Fibroblast of lung (primary cell): ENCODE data around the gene FCER1G. TPM values are rescaled to one million over a fixed set of nuclear protein-coding genes. Genes with fewer than 3 reads are reported as not detected.
"Not testable (repeated sequence)": the region's sequence is repeated elsewhere in the genome, so short reads cannot be mapped to it uniquely, and the experiment has no call there.

Experiments
- DNase-seq, 2 donors: peaks; one replicate each; pipeline versions ENCODE4 v3.0.0 to v3.0.0-alpha.2; 2010; ENCODE audit warnings: low read depth in 2 of 2
- H2AFZ ChIP-seq: 2 replicates; pipeline ENCODE4 v1.5.1; 2012; ENCODE audit warnings: low read length, control low read depth, inconsistent platforms
- H3K27ac ChIP-seq: 2 replicates; pipeline ENCODE4 v1.5.1; 2011; ENCODE audit warnings: low read length, control low read depth; ENCODE audit not compliant: insufficient read depth
- H3K27me3 ChIP-seq: 2 replicates; pipeline ENCODE4 v1.5.1; 2011; ENCODE audit warnings: mild to moderate bottlenecking, low read length; ENCODE audit not compliant: control insufficient read depth, insufficient read depth
- H3K36me3 ChIP-seq: 2 replicates; pipeline ENCODE4 v1.5.1; 2011; ENCODE audit warnings: low read length; ENCODE audit not compliant: control insufficient read depth, insufficient read depth
- H3K4me1 ChIP-seq: 2 replicates; pipeline ENCODE4 v1.5.1; 2011; ENCODE audit warnings: low read length; ENCODE audit not compliant: control insufficient read depth, insufficient read depth; ENCODE audit errors: extremely low read depth
- H3K4me2 ChIP-seq: 2 replicates; pipeline ENCODE4 v1.5.1; 2011; ENCODE audit warnings: low read length, control low read depth; ENCODE audit not compliant: insufficient read depth; ENCODE audit errors: extremely low read depth
- H3K4me3 ChIP-seq, 4 experiments: fragments of 200-600 bp in 1 of 4; sonication (generic) in 1 of 4; replicated peaks in 1 of 4; 2 replicates each; pipeline ENCODE4 v1.5.1; 2011 to 2016; ENCODE audit warnings: low read length in 4 of 4, low read depth in 3 of 4, mild to moderate bottlenecking in 3 of 4, control low read depth in 2 of 4, inconsistent platforms in 1 of 4, mixed read lengths in 1 of 4; ENCODE audit not compliant: insufficient read depth in 1 of 4; ENCODE audit errors: control extremely low read depth in 1 of 4
- H3K79me2 ChIP-seq: 2 replicates; pipeline ENCODE4 v1.5.1; 2012; ENCODE audit warnings: mild to moderate bottlenecking, low read length, inconsistent platforms; ENCODE audit not compliant: control insufficient read depth, insufficient read depth
- H3K9ac ChIP-seq: 2 replicates; pipeline ENCODE4 v1.5.1; 2011; ENCODE audit warnings: mild to moderate bottlenecking, low read length, control low read depth; ENCODE audit not compliant: insufficient read depth
- H3K9me3 ChIP-seq: 2 replicates; pipeline ENCODE4 v1.5.1; 2012; ENCODE audit warnings: low read depth, low read length; ENCODE audit not compliant: control insufficient read depth, insufficient read depth
- H4K20me1 ChIP-seq: 2 replicates; pipeline ENCODE4 v1.5.1; 2011; ENCODE audit warnings: low read length; ENCODE audit not compliant: control insufficient read depth, insufficient read depth; ENCODE audit errors: extremely low read depth
- EZH2 ChIP-seq: IDR thresholded peaks from 2 replicates; pipeline ENCODE4 v1.5.1; 2012; ENCODE audit warnings: low read length, control low read depth, mild to moderate bottlenecking; ENCODE audit errors: missing control alignments
- polyA plus RNA-seq, 2 donors: library from polyadenylated mRNA; depleted of rRNA in 1 of 2; stranded (reverse) in 1 of 2; unstranded in 1 of 2; fragments of >200 nt; gene quantifications; 2 replicates each; pipeline ENCODE4 v1.2.1, GENCODE V29; 2011 to 2012; ENCODE audit warnings: missing spikeins in 1 of 2
- total RNA-seq: library from RNA; depleted of rRNA; stranded (reverse); fragments of >200 nt; gene quantifications from 2 replicates; pipeline ENCODE4 v1.2.1, GENCODE V29; 2014
- TF ChIP-seq, protein P1 (sequence below), 2 donors: IDR thresholded peaks in 1 of 2; conservative IDR thresholded peaks in 1 of 2; 1 replicate in 1 of 2; 2 replicates in 1 of 2; pipeline ENCODE4 v1.5.1; 2011 to 2012; ENCODE audit warnings: low read length in 2 of 2, control low read depth in 1 of 2, inconsistent platforms in 1 of 2, low read depth in 1 of 2, mild to moderate bottlenecking in 1 of 2

FCER1G gene
- total and polyA plus RNA-seq, 2 donors (not counting 1 experiment from before 2014, with no cell fraction given) = 0.85 TPM; not detected in 1

DNA sequence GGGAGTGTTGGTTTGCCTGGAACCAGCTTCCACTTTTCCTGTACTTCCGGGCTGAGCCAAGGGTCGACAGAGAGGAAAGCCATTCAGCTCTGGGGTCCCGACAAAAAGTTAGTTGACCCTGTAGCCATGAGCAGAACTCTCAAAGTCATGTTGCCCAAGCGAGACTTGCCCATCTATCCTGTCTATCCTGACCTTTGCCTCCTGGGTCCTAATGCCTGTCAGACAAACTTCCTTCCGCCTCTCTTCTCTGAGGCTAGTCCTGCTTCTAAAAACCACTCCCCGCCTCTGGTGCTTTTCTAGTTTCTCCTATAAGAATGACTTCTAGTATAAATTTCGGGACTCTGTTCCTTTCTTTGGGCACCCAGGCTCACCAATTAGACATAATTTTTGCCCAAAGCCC lies 35.7 kb downstream of the FCER1G start:
- TF ChIP-seq, protein P1, sequence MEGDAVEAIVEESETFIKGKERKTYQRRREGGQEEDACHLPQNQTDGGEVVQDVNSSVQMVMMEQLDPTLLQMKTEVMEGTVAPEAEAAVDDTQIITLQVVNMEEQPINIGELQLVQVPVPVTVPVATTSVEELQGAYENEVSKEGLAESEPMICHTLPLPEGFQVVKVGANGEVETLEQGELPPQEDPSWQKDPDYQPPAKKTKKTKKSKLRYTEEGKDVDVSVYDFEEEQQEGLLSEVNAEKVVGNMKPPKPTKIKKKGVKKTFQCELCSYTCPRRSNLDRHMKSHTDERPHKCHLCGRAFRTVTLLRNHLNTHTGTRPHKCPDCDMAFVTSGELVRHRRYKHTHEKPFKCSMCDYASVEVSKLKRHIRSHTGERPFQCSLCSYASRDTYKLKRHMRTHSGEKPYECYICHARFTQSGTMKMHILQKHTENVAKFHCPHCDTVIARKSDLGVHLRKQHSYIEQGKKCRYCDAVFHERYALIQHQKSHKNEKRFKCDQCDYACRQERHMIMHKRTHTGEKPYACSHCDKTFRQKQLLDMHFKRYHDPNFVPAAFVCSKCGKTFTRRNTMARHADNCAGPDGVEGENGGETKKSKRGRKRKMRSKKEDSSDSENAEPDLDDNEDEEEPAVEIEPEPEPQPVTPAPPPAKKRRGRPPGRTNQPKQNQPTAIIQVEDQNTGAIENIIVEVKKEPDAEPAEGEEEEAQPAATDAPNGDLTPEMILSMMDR (conservative IDR thresholded peaks at IDR 0.05 in 1 of 2, IDR thresholded peaks at IDR 0.05 in 1 of 2; ENCODE audit: low read depth in 1 of 2, low read length in 2 of 2) = no peak
- H3K4me2 ChIP-seq = no peak overlapping the region

DNA sequence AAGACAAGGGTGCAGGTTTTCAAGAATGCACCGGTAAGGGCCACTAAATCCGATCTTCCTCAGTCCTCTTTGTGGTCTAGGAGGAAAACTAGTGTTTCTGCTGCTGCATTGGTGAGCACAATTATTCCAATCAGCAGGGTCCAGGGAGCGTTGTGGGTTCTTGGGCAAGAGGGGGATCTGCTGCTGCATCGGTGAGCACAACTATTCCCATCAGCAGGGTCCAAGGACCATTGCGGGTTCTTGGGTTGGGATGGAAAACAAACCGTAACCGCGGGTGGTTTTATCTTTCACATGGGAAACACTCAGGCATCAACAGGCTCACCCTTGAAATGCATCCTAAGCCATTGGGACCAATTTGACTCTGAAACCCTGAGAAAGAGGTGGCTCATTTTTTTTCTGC lies 36.5 kb downstream of the FCER1G start:
- Histone ChIP-seq H3K27ac (no peak overlapping the region), H3K4me2 (no peak overlapping the region), H3K27me3 (peaks cover 3% of the 10 kb centered on the region), H3K79me2 (no peaks in the 10 kb centered on the region), H3K36me3 (no peaks in the 10 kb centered on the region), H3K9me3 (no peaks in the 10 kb centered on the region), H4K20me1 (no peaks in the 10 kb centered on the region), H2AFZ (no peak overlapping the region), H3K4me1 (no peaks in the 10 kb centered on the region), H3K9ac (no peak overlapping the region), H3K4me3 (no peak overlapping the region)
- TF ChIP-seq EZH2 = no peak
- TF ChIP-seq, protein P1 (conservative IDR thresholded peaks at IDR 0.05 in 1 of 2, IDR thresholded peaks at IDR 0.05 in 1 of 2; ENCODE audit: low read depth in 1 of 2, low read length in 2 of 2) = no peak
- no peak for DNase-seq

More for the DNA sequence above, 35.7 kb downstream of the FCER1G start:
- Histone ChIP-seq H3K79me2 (no peaks in the 10 kb centered on the region), H3K27ac (no peak overlapping the region), H3K9ac (no peak overlapping the region), H2AFZ (no peak overlapping the region), H3K4me1 (no peaks in the 10 kb centered on the region), H3K4me3 (no peak overlapping the region), H4K20me1 (no peaks in the 10 kb centered on the region), H3K36me3 (no peaks in the 10 kb centered on the region), H3K9me3 (no peaks in the 10 kb centered on the region), H3K27me3 (peaks cover 3% of the 10 kb centered on the region)
- no peak for DNase-seq

DNA sequence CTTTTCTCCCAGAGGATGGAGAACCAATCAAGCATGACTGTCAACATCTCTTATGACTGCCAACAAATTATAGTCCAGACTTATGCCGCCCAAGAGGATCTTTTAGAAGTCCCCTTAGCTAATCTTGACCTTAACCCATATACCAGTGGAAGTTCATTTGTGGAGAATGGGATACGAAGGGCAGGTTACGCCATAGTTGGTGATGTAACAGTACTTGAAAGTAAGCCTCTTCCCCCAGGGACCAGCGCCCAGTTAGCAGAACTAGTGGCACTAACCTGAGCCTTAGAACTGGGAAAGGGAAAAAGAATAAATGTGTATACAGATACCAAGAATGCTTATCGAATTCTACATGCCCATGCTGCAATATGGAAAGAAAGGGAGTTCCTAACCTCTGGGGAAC lies 40.2 kb downstream of the FCER1G start:
- H3K4me2 ChIP-seq, H3K9me3 ChIP-seq, H4K20me1 ChIP-seq, H3K4me1 ChIP-seq, H3K27ac ChIP-seq, DNase-seq, H3K4me3 ChIP-seq, H2AFZ ChIP-seq, H3K79me2 ChIP-seq, H3K9ac ChIP-seq, H3K36me3 ChIP-seq: not testable (repeated sequence)
- H3K27me3 ChIP-seq = peaks cover 22% of the 10 kb centered on the region

DNA sequence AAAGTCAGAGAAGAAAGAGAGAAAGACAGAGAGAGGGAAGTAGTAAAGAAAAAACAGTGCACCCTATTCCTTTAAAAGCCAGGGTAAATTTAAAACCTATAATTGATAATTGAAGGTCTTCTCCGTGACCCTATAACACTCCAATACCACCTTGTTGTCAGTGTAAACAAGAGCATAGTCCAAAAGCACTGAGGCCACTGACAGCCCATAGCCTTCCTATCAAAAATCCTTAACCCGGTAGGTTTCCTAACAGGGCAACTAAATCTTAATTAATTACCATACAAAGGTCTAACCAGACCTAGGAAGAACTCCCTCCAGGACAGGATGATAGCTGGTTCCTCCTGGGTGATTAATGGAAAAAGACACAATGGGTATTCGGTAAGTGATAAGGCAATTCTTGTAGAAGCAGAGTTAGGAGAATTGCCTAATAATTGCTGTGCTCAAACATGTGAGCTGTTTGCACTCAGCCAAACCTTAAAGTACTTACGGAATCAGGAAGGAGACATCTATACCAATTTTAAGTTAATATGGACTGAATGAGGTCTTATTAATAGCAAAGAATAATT lies 40.9 kb downstream of the FCER1G start:
- not testable (repeated sequence) for H2AFZ ChIP-seq, H3K79me2 ChIP-seq, H3K4me2 ChIP-seq, DNase-seq, H3K4me3 ChIP-seq, H4K20me1 ChIP-seq, H3K36me3 ChIP-seq, H3K9ac ChIP-seq, H3K27ac ChIP-seq, H3K4me1 ChIP-seq, H3K9me3 ChIP-seq
- H3K27me3 ChIP-seq = peaks cover 29% of the 10 kb centered on the region

DNA sequence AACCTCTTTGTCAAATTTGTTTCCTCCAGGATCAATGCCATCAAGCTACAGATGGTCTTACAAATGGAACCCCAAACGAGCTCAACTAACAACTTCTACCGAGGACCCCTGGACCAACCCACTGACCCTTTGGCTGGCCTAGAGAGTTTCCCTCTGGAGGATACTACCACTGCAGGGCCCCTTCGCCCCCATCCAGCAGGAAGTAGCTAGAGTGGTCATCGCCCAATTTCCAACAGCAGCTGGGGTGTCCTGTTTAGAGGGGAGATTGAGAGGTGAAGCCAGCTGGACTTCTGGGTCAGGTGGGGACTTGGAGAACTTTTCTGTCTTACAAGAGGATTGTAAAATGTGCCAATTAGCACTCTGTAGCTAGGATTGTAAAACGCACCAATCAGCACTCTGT lies 42.0 kb downstream of the FCER1G start:
- not testable (repeated sequence) for H3K9me3 ChIP-seq, H3K4me2 ChIP-seq, H4K20me1 ChIP-seq, H3K9ac ChIP-seq, H3K4me1 ChIP-seq, H3K4me3 ChIP-seq, H3K79me2 ChIP-seq, H3K27ac ChIP-seq, H2AFZ ChIP-seq, DNase-seq, H3K36me3 ChIP-seq
- H3K27me3 ChIP-seq = peaks cover 37% of the 10 kb centered on the region
